ENCODE data around the gene TRIM40. TPM values are rescaled to one million over a fixed set of nuclear protein-coding genes. Genes with fewer than 3 reads are reported as not detected.

TRIM40 gene
- polyA plus RNA-seq, 2 donors, result 0.02 TPM; not detected in 1

GRCh38 chr6:30145818-30146217 lies 9.9 kb downstream of the TRIM40 start:
- Histone ChIP-seq H3K4me1 (ENCODE audit: control insufficient read depth in 2 of 2, insufficient read depth in 2 of 2, low read length in 1 of 2) (no peaks in the 10 kb centered on the region), H3K4me3 (ENCODE audit: low read depth in 1 of 2, low read length in 2 of 2) (no peak overlapping the region), H3K36me3 (ENCODE audit: control insufficient read depth in 2 of 2, insufficient read depth in 2 of 2, low read length in 1 of 2) (no peaks in the 10 kb centered on the region), H3K9me3 (ENCODE audit: control insufficient read depth in 2 of 2, insufficient read depth in 1 of 2, low read depth in 1 of 2, low read length in 1 of 2) (no peaks in the 10 kb centered on the region), H3K27ac (ENCODE audit: low read depth in 2 of 2, low read length in 1 of 2) (no peak overlapping the region), H3K27me3 (ENCODE audit: control insufficient read depth in 1 of 2, insufficient read depth in 2 of 2, low read length in 2 of 2) (no peaks in the 10 kb centered on the region)
- WGBS, 2 donors, result 64% methylated on average over 7 of the region's 7 CpGs

GRCh38 chr6:30147096-30147495 lies 11.2 kb downstream of the TRIM40 start:
- H3K36me3 ChIP-seq (ENCODE audit: control insufficient read depth in 2 of 2, insufficient read depth in 2 of 2, low read length in 1 of 2), result no peaks in the 10 kb centered on the region
- H3K27me3 ChIP-seq (ENCODE audit: control insufficient read depth in 1 of 2, insufficient read depth in 2 of 2, low read length in 2 of 2), result no peaks in the 10 kb centered on the region
- H3K4me3 ChIP-seq (ENCODE audit: low read depth in 1 of 2, low read length in 2 of 2), result no peak overlapping the region
- no peaks in the 10 kb centered on the region for H3K9me3 ChIP-seq (ENCODE audit: control insufficient read depth in 2 of 2, insufficient read depth in 1 of 2, low read depth in 1 of 2, low read length in 1 of 2)
- 74 to 83% methylated on average over 3 of the region's 3 CpGs for WGBS, 2 donors
- no peaks in the 10 kb centered on the region for H3K4me1 ChIP-seq (ENCODE audit: control insufficient read depth in 2 of 2, insufficient read depth in 2 of 2, low read length in 1 of 2)
- H3K27ac ChIP-seq (ENCODE audit: low read depth in 2 of 2, low read length in 1 of 2), result no peak overlapping the region

GRCh38 chr6:30149234-30149633 lies 13.3 kb downstream of the TRIM40 start:
- H3K27me3 ChIP-seq (ENCODE audit: control insufficient read depth in 1 of 2, insufficient read depth in 2 of 2, low read length in 2 of 2), result no peaks in the 10 kb centered on the region
- H3K27ac ChIP-seq (ENCODE audit: low read depth in 2 of 2, low read length in 1 of 2), result no peak overlapping the region
- H3K36me3 ChIP-seq (ENCODE audit: control insufficient read depth in 2 of 2, insufficient read depth in 2 of 2, low read length in 1 of 2), result no peaks in the 10 kb centered on the region
- WGBS, 2 donors, result 58 to 61% methylated on average over 3 of the region's 3 CpGs
- no peak overlapping the region for H3K4me3 ChIP-seq (ENCODE audit: low read depth in 1 of 2, low read length in 2 of 2)
- no peaks in the 10 kb centered on the region for H3K4me1 ChIP-seq (ENCODE audit: control insufficient read depth in 2 of 2, insufficient read depth in 2 of 2, low read length in 1 of 2)
- H3K9me3 ChIP-seq (ENCODE audit: control insufficient read depth in 2 of 2, insufficient read depth in 1 of 2, low read depth in 1 of 2, low read length in 1 of 2), result no peaks in the 10 kb centered on the region

GRCh38 chr6:30149858-30150550 lies 14.1 kb downstream of the TRIM40 start:
- 67 to 70% methylated on average over 7 of the region's 7 CpGs for WGBS, 2 donors
- Histone ChIP-seq H3K27ac (ENCODE audit: low read depth in 2 of 2, low read length in 1 of 2) (no peak overlapping the region), H3K4me1 (ENCODE audit: control insufficient read depth in 2 of 2, insufficient read depth in 2 of 2, low read length in 1 of 2) (no peaks in the 10 kb centered on the region), H3K4me3 (ENCODE audit: low read depth in 1 of 2, low read length in 2 of 2) (no peak overlapping the region), H3K36me3 (ENCODE audit: control insufficient read depth in 2 of 2, insufficient read depth in 2 of 2, low read length in 1 of 2) (no peaks in the 10 kb centered on the region), H3K9me3 (ENCODE audit: control insufficient read depth in 2 of 2, insufficient read depth in 1 of 2, low read depth in 1 of 2, low read length in 1 of 2) (no peaks in the 10 kb centered on the region), H3K27me3 (ENCODE audit: control insufficient read depth in 1 of 2, insufficient read depth in 2 of 2, low read length in 2 of 2) (no peaks in the 10 kb centered on the region)

- Histone ChIP-seq H3K4me1 (ENCODE audit: control insufficient read depth in 2 of 2, insufficient read depth in 2 of 2, low read length in 1 of 2) (no peaks in the 10 kb centered on the region), H3K4me3 (ENCODE audit: low read depth in 1 of 2, low read length in 2 of 2) (no peak overlapping the region), H3K27ac (ENCODE audit: low read depth in 2 of 2, low read length in 1 of 2) (no peak overlapping the region), H3K9me3 (ENCODE audit: control insufficient read depth in 2 of 2, insufficient read depth in 1 of 2, low read depth in 1 of 2, low read length in 1 of 2) (no peaks in the 10 kb centered on the region), H3K36me3 (ENCODE audit: control insufficient read depth in 2 of 2, insufficient read depth in 2 of 2, low read length in 1 of 2) (no peaks in the 10 kb centered on the region), H3K27me3 (ENCODE audit: control insufficient read depth in 1 of 2, insufficient read depth in 2 of 2, low read length in 2 of 2) (no peaks in the 10 kb centered on the region)
- WGBS, 2 donors, result 82 to 85% methylated on average over 10 of the region's 10 CpGs
Observed at GRCh38 chr6:30150671-30151395, 14.9 kb downstream of the TRIM40 start.

- H3K4me3 ChIP-seq (ENCODE audit: low read depth in 1 of 2, low read length in 2 of 2), result no peak overlapping the region
- 56 to 63% methylated on average over 3 of the region's 3 CpGs for WGBS, 2 donors
- H3K27me3 ChIP-seq (ENCODE audit: control insufficient read depth in 1 of 2, insufficient read depth in 2 of 2, low read length in 2 of 2), result no peaks in the 10 kb centered on the region
- no peak overlapping the region for H3K27ac ChIP-seq (ENCODE audit: low read depth in 2 of 2, low read length in 1 of 2)
- H3K4me1 ChIP-seq (ENCODE audit: control insufficient read depth in 2 of 2, insufficient read depth in 2 of 2, low read length in 1 of 2), result no peaks in the 10 kb centered on the region
- no peaks in the 10 kb centered on the region for H3K9me3 ChIP-seq (ENCODE audit: control insufficient read depth in 2 of 2, insufficient read depth in 1 of 2, low read depth in 1 of 2, low read length in 1 of 2)
- no peaks in the 10 kb centered on the region for H3K36me3 ChIP-seq (ENCODE audit: control insufficient read depth in 2 of 2, insufficient read depth in 2 of 2, low read length in 1 of 2)
Observed at GRCh38 chr6:30151580-30151979, 15.6 kb downstream of the TRIM40 start.

- Histone ChIP-seq H3K4me1 (ENCODE audit: control insufficient read depth in 2 of 2, insufficient read depth in 2 of 2, low read length in 1 of 2) (no peaks in the 10 kb centered on the region), H3K9me3 (ENCODE audit: control insufficient read depth in 2 of 2, insufficient read depth in 1 of 2, low read depth in 1 of 2, low read length in 1 of 2) (no peaks in the 10 kb centered on the region), H3K27me3 (ENCODE audit: control insufficient read depth in 1 of 2, insufficient read depth in 2 of 2, low read length in 2 of 2) (no peaks in the 10 kb centered on the region), H3K4me3 (ENCODE audit: low read depth in 1 of 2, low read length in 2 of 2) (no peak overlapping the region), H3K36me3 (ENCODE audit: control insufficient read depth in 2 of 2, insufficient read depth in 2 of 2, low read length in 1 of 2) (no peaks in the 10 kb centered on the region), H3K27ac (ENCODE audit: low read depth in 2 of 2, low read length in 1 of 2) (no peak overlapping the region)
- WGBS, 2 donors, result 59 to 61% methylated on average over 4 of the region's 4 CpGs
Observed at GRCh38 chr6:30152016-30152673, 16.2 kb downstream of the TRIM40 start.

GRCh38 chr6:30152910-30153610 lies 17.1 kb downstream of the TRIM40 start:
- Histone ChIP-seq H3K4me3 (ENCODE audit: low read depth in 1 of 2, low read length in 2 of 2) (no peak overlapping the region), H3K36me3 (ENCODE audit: control insufficient read depth in 2 of 2, insufficient read depth in 2 of 2, low read length in 1 of 2) (no peaks in the 10 kb centered on the region), H3K9me3 (ENCODE audit: control insufficient read depth in 2 of 2, insufficient read depth in 1 of 2, low read depth in 1 of 2, low read length in 1 of 2) (no peaks in the 10 kb centered on the region), H3K4me1 (ENCODE audit: control insufficient read depth in 2 of 2, insufficient read depth in 2 of 2, low read length in 1 of 2) (no peaks in the 10 kb centered on the region), H3K27ac (ENCODE audit: low read depth in 2 of 2, low read length in 1 of 2) (no peak overlapping the region), H3K27me3 (ENCODE audit: control insufficient read depth in 1 of 2, insufficient read depth in 2 of 2, low read length in 2 of 2) (no peaks in the 10 kb centered on the region)
- 70 to 85% methylated on average over 3 of the region's 3 CpGs for WGBS, 2 donors

- H3K27me3 ChIP-seq (ENCODE audit: control insufficient read depth in 1 of 2, insufficient read depth in 2 of 2, low read length in 2 of 2), result no peaks in the 10 kb centered on the region
- H3K4me1 ChIP-seq (ENCODE audit: control insufficient read depth in 2 of 2, insufficient read depth in 2 of 2, low read length in 1 of 2), result no peaks in the 10 kb centered on the region
- WGBS, 2 donors, result 84 to 87% methylated on average over 17 of the region's 17 CpGs
- H3K4me3 ChIP-seq (ENCODE audit: low read depth in 1 of 2, low read length in 2 of 2), result no peak overlapping the region
- no peaks in the 10 kb centered on the region for H3K36me3 ChIP-seq (ENCODE audit: control insufficient read depth in 2 of 2, insufficient read depth in 2 of 2, low read length in 1 of 2)
- H3K9me3 ChIP-seq (ENCODE audit: control insufficient read depth in 2 of 2, insufficient read depth in 1 of 2, low read depth in 1 of 2, low read length in 1 of 2), result no peaks in the 10 kb centered on the region
- no peak overlapping the region for H3K27ac ChIP-seq (ENCODE audit: low read depth in 2 of 2, low read length in 1 of 2)
Observed at GRCh38 chr6:30154061-30154460, 18.1 kb downstream of the TRIM40 start.
